SK-N-SH (cell line): ENCODE results near the gene ARFGEF2. TPM values are rescaled to one million over a fixed set of nuclear protein-coding genes. Genes with fewer than 3 reads are reported as not detected.
"Not testable (repeated sequence)": the region's sequence is repeated elsewhere in the genome, so short reads cannot be mapped to it uniquely, and the experiment has no call there.

Experiments
- CTCF ChIA-PET: fragments of 300-600, 350-600 bp; formaldehyde crosslinking; extraction: SDS; loops from one replicate; lab custom pipeline; 2021; lab: Yijun Ruan, JAX
- POLR2A ChIA-PET: fragments of 350-600 bp; sonication (Branson Sonifier 250); formaldehyde crosslinking; extraction: SDS; loops from one replicate; lab custom pipeline; 2020; ENCODE audit warnings: antibody characterized with exemption, inconsistent platforms; lab: Yijun Ruan, JAX
- DNase-seq: peaks from one replicate; pipeline ENCODE4 v3.0.0; 2012
- H2AFZ ChIP-seq: fragments of 200-600 bp; sonication (generic); 2 replicates; pipeline ENCODE4 v1.8.1; 2016; ENCODE audit warnings: antibody characterized with exemption, mild to moderate bottlenecking, low read depth
- H3F3A ChIP-seq: fragments of 200-600 bp; sonication (generic); replicated peaks from 2 replicates; pipeline ENCODE3; 2016; ENCODE audit warnings: antibody characterized with exemption, mild to moderate bottlenecking; ENCODE audit not compliant: insufficient read depth
- H3K27ac ChIP-seq, 2 experiments: fragments of 200-500 bp in 1 of 2; fragments of 200-600 bp in 1 of 2; sonication (Bioruptor generic) in 1 of 2; sonication (generic), shearing (Covaris generic) in 1 of 2; 2 replicates each; pipeline versions ENCODE4 v1.5.1 to v1.6.1; 2014 to 2016; ENCODE audit warnings: low read depth in 2 of 2, inconsistent platforms in 1 of 2, low read length in 1 of 2, mild to moderate bottlenecking in 1 of 2, mixed read lengths in 1 of 2
- H3K27me3 ChIP-seq: fragments of 200-600 bp; sonication (generic), shearing (Covaris generic); 2 replicates; pipeline ENCODE4 v1.6.1; 2016; ENCODE audit warnings: mixed run types; ENCODE audit not compliant: insufficient read depth
- H3K36me3 ChIP-seq, 2 experiments: fragments of 200-500 bp in 1 of 2; fragments of 200-600 bp in 1 of 2; sonication (Bioruptor generic) in 1 of 2; sonication (generic) in 1 of 2; replicated peaks in 1 of 2; 2 replicates each; pipeline versions ENCODE3 to v1.5.1; 2014 to 2016; ENCODE audit warnings: low read length in 1 of 2, mild to moderate bottlenecking in 1 of 2; ENCODE audit not compliant: insufficient read depth in 2 of 2, control insufficient read depth in 1 of 2
- H3K4me1 ChIP-seq, 2 experiments: fragments of 200-500 bp in 1 of 2; fragments of 200-600 bp in 1 of 2; sonication (Bioruptor generic) in 1 of 2; sonication (generic), shearing (Covaris generic) in 1 of 2; 2 replicates each; pipeline versions ENCODE4 v1.5.1 to v1.6.1; 2014 to 2016; ENCODE audit warnings: low read depth in 1 of 2, low read length in 1 of 2, mixed run types in 1 of 2; ENCODE audit not compliant: insufficient read depth in 2 of 2, control insufficient read depth in 1 of 2
- H3K4me2 ChIP-seq: fragments of 200-600 bp; sonication (generic), shearing (Covaris generic); 2 replicates; pipeline ENCODE4 v1.6.1; 2017; ENCODE audit warnings: mixed run types
- H3K4me3 ChIP-seq, 2 experiments: fragments of 200-500 bp in 1 of 2; fragments of 200-600 bp in 1 of 2; sonication (Bioruptor generic) in 1 of 2; sonication (generic), shearing (Covaris generic) in 1 of 2; 2 replicates each; pipeline versions ENCODE4 v1.5.1 to v1.8.1; 2014 to 2016; ENCODE audit warnings: low read depth in 2 of 2, inconsistent platforms in 1 of 2, low read length in 1 of 2, mild to moderate bottlenecking in 1 of 2, mixed read lengths in 1 of 2, moderate library complexity in 1 of 2
- H3K79me2 ChIP-seq: fragments of 200-600 bp; sonication (generic); 2 replicates; pipeline ENCODE4 v1.8.1; 2017; ENCODE audit warnings: mild to moderate bottlenecking; ENCODE audit not compliant: insufficient read depth
- H3K9ac ChIP-seq: fragments of 200-600 bp; sonication (generic); 2 replicates; pipeline ENCODE4 v1.6.1; 2017; ENCODE audit warnings: mixed run types
- H3K9me2 ChIP-seq: fragments of 200-600 bp; sonication (generic); 2 replicates; pipeline ENCODE4 v1.6.1; 2017; ENCODE audit warnings: mixed run types
- H3K9me3 ChIP-seq: fragments of 200-600 bp; sonication (generic); 2 replicates; pipeline ENCODE4 v1.6.1; 2017; ENCODE audit warnings: mixed run types, mild to moderate bottlenecking, moderate library complexity
- H4K20me1 ChIP-seq: fragments of 200-600 bp; sonication (generic); 2 replicates; pipeline ENCODE4 v1.6.1; 2017; ENCODE audit warnings: mild to moderate bottlenecking, mixed run types; ENCODE audit not compliant: insufficient read depth
- CHD2 ChIP-seq: fragments of 150-350 bp; IDR thresholded peaks from 2 replicates; pipeline ENCODE4 v1.6.1; 2018; ENCODE audit warnings: low read length; ENCODE audit not compliant: partially characterized antibody
- ELF1 ChIP-seq: IDR thresholded peaks from 2 replicates; pipeline ENCODE4 v1.4.0; 2012
- EP300 ChIP-seq, 2 experiments: IDR thresholded peaks; 2 replicates each; pipeline versions ENCODE4 v1.4.0 to v1.6.1; 2012; ENCODE audit warnings: borderline replicate concordance in 1 of 2, low read depth in 1 of 2, low read length in 1 of 2
- FOSL2 ChIP-seq: IDR thresholded peaks from 2 replicates; pipeline ENCODE4 v1.4.0; 2012; ENCODE audit warnings: low read depth, mild to moderate bottlenecking, moderate library complexity, borderline replicate concordance
- MEF2A ChIP-seq: IDR thresholded peaks from 2 replicates; pipeline ENCODE4 v1.4.0; 2012; ENCODE audit warnings: low read depth, borderline replicate concordance
- MXI1 ChIP-seq: IDR thresholded peaks from 2 replicates; pipeline ENCODE4 v1.6.1; 2012; ENCODE audit warnings: mild to moderate bottlenecking, low read depth, low read length, improper control_type of control experiment
- POLR2AphosphoS5 ChIP-seq: IDR thresholded peaks from 2 replicates; pipeline ENCODE4 v1.6.1; 2012; ENCODE audit warnings: low read depth, low read length
- RAD21 ChIP-seq: IDR thresholded peaks from 2 replicates; pipeline ENCODE4 v1.6.1; 2012; ENCODE audit warnings: mild to moderate bottlenecking, low read length
- RFX5 ChIP-seq: IDR thresholded peaks from 2 replicates; pipeline ENCODE4 v1.6.1; 2012; ENCODE audit warnings: mild to moderate bottlenecking, improper control_type of control experiment, low read length
- RXRA ChIP-seq: IDR thresholded peaks from 2 replicates; pipeline ENCODE4 v1.4.0; 2012; ENCODE audit warnings: low read depth, mild to moderate bottlenecking, borderline replicate concordance
- TAF1 ChIP-seq: IDR thresholded peaks from 2 replicates; pipeline ENCODE4 v1.6.1; 2012; ENCODE audit warnings: low read depth, mild to moderate bottlenecking, low read length, moderate library complexity, borderline replicate concordance
- TCF12 ChIP-seq: IDR thresholded peaks from 2 replicates; pipeline ENCODE4 v1.4.0; 2012
- YY1 ChIP-seq: IDR thresholded peaks from 2 replicates; pipeline ENCODE4 v1.4.0; 2012; ENCODE audit warnings: low read depth, mild to moderate bottlenecking
- WGBS: methylation state at CpG from one replicate; pipeline ENCODE4 v1.1.6; 2017; ENCODE audit warnings: low lambda C conversion rate; 5-methylcytosine and 5-hydroxymethylcytosine counted together
- polyA plus RNA-seq, 3 experiments: library from polyadenylated mRNA; depleted of rRNA; stranded (reverse); fragments of >200 nt; gene quantifications; 2 replicates each; pipeline ENCODE4 v1.2.3, GENCODE V29; 2012
- TF ChIP-seq, protein P1 (sequence below): IDR thresholded peaks from 2 replicates; pipeline ENCODE4 v1.4.0; 2012; ENCODE audit warnings: low read depth
- TF ChIP-seq, protein P2 (sequence below): fragments of 150-350 bp; IDR thresholded peaks from 2 replicates; pipeline ENCODE4 v1.6.1; 2017; ENCODE audit warnings: antibody characterized with exemption, low read length, low read depth, borderline replicate concordance
- TF ChIP-seq, protein P3 (sequence below): IDR thresholded peaks from 2 replicates; pipeline ENCODE4 v1.4.0; 2012; ENCODE audit warnings: low read depth, borderline replicate concordance
- TF ChIP-seq, protein P4 (sequence below): fragments of 150-350 bp; IDR thresholded peaks from 2 replicates; pipeline ENCODE4 v1.6.1; 2016; ENCODE audit warnings: mild to moderate bottlenecking, low read depth, low read length

The ARFGEF2 gene
- polyA plus RNA-seq, 1 of the 3 experiments (the other 2 are of a cell fraction): 6.1 TPM

DNA sequence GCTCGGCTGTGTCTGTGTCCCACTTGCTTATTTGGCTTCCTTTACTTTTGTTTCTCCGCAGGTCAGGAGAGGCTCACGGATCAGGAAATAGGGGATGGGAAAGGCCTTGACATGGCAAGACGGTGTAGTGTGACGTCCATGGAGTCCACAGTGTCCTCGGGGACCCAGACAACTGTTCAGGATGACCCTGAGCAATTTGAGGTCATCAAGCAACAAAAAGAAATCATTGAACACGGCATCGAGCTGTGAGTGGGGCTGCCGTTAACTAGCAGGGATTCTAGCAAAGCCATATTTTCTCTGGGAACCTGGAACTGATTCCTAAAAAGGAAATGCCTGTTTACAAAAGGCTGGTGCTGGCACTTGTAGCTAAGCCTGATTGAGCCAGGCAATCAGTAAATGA is 54.4 kb downstream of the ARFGEF2 start:
- Histone ChIP-seq H3K27ac (no peak overlapping the region), H3F3A (no peaks in the 10 kb centered on the region), H4K20me1 (no peaks in the 10 kb centered on the region), H3K36me3 (peaks cover 33 to 41% of the 10 kb centered on the region in 2 experiments), H3K79me2 (peaks cover 3% of the 10 kb centered on the region; the same call in 1 of the 2 replicates), H3K4me2 (no peak overlapping the region), H3K9me2 (no peaks in the 10 kb centered on the region), H3K9ac (no peak overlapping the region), H2AFZ (no peak overlapping the region), H3K4me3 (no peak overlapping the region), H3K9me3 (no peaks in the 10 kb centered on the region), H3K4me1 (no peaks in the 10 kb centered on the region), H3K27me3 (no peaks in the 10 kb centered on the region)
- ChIA-PET CTCF (interaction anchor here (0.7 to 1.3 kb wide), 3 partner anchors 10 to 355 kb away, joined by 3 to 7 read pairs (median 5); no protein-coding TSS in a partner anchor), POLR2A (no interaction called here)
- DNase-seq: no peak
- TF ChIP-seq RFX5 (no peak), TAF1 (no peak), POLR2AphosphoS5 (no peak), CHD2 (no peak), EP300 (IDR thresholded peaks at IDR 0.05; ENCODE audit: borderline replicate concordance in 1 of 2, low read depth in 1 of 2, low read length in 1 of 2) (no peak), MEF2A (no peak), FOSL2 (no peak), RXRA (no peak), RAD21 (no peak), TCF12 (no peak), YY1 (no peak), ELF1 (no peak), MXI1 (no peak)
- TF ChIP-seq, protein P1, sequence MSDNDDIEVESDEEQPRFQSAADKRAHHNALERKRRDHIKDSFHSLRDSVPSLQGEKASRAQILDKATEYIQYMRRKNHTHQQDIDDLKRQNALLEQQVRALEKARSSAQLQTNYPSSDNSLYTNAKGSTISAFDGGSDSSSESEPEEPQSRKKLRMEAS: no peak
- TF ChIP-seq, protein P2, sequence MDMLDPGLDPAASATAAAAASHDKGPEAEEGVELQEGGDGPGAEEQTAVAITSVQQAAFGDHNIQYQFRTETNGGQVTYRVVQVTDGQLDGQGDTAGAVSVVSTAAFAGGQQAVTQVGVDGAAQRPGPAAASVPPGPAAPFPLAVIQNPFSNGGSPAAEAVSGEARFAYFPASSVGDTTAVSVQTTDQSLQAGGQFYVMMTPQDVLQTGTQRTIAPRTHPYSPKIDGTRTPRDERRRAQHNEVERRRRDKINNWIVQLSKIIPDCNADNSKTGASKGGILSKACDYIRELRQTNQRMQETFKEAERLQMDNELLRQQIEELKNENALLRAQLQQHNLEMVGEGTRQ: no peak
- TF ChIP-seq, protein P3, sequence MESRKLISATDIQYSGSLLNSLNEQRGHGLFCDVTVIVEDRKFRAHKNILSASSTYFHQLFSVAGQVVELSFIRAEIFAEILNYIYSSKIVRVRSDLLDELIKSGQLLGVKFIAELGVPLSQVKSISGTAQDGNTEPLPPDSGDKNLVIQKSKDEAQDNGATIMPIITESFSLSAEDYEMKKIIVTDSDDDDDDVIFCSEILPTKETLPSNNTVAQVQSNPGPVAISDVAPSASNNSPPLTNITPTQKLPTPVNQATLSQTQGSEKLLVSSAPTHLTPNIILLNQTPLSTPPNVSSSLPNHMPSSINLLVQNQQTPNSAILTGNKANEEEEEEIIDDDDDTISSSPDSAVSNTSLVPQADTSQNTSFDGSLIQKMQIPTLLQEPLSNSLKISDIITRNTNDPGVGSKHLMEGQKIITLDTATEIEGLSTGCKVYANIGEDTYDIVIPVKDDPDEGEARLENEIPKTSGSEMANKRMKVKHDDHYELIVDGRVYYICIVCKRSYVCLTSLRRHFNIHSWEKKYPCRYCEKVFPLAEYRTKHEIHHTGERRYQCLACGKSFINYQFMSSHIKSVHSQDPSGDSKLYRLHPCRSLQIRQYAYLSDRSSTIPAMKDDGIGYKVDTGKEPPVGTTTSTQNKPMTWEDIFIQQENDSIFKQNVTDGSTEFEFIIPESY: no peak
- TF ChIP-seq, protein P4, sequence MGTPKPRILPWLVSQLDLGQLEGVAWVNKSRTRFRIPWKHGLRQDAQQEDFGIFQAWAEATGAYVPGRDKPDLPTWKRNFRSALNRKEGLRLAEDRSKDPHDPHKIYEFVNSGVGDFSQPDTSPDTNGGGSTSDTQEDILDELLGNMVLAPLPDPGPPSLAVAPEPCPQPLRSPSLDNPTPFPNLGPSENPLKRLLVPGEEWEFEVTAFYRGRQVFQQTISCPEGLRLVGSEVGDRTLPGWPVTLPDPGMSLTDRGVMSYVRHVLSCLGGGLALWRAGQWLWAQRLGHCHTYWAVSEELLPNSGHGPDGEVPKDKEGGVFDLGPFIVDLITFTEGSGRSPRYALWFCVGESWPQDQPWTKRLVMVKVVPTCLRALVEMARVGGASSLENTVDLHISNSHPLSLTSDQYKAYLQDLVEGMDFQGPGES: no peak
- WGBS: 98% methylated on average over 9 of the region's 9 CpGs

DNA sequence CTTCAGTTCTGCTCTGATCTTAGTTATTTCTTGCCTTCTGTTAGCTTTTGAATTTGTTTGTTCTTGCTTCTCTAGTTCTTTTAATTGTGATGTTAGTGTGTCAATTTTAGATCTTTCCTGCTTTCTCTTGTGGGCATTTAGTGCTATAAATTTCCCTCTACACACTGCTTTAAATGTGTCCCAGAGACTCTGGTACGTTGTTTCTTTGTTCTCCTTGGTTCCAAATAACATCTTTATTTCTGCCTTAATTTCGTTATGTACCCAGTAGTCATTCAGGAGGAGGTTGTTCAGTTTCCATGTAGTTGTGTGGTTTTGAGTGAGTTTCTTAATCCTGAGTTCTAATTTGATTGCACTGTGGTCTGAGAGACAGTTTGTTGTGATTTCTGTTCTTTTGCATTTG is 58.5 kb downstream of the ARFGEF2 start:
- CTCF ChIA-PET, H3K27me3 ChIP-seq, H3K4me2 ChIP-seq, H3K27ac ChIP-seq, H4K20me1 ChIP-seq, H3K79me2 ChIP-seq, H3K9me2 ChIP-seq, H3K9me3 ChIP-seq, H3K9ac ChIP-seq, H3K4me3 ChIP-seq, H2AFZ ChIP-seq, POLR2A ChIA-PET, DNase-seq: not testable (repeated sequence)
- Histone ChIP-seq H3K4me1 (peaks cover 11 to 12% of the 10 kb centered on the region in 2 experiments; a peak in 3 of 4 replicates), H3F3A (peaks cover 21% of the 10 kb centered on the region), H3K36me3 (peaks cover 18 to 37% of the 10 kb centered on the region in 2 experiments)
- 86% methylated on average over 2 of the region's 2 CpGs for WGBS
